Heart left ventricle (tissue), 16 donors: ENCODE data around the gene OR2Y1. TPM values are rescaled to one million over a fixed set of nuclear protein-coding genes. Genes with fewer than 3 reads are reported as not detected.

Source experiments
- ATAC-seq, 4 donors: fragments of 200-7000 bp; cut with Tn5 transposase; one replicate each; pipeline ENCODE4 v1.9.1; 2020 to 2022; ENCODE audit warnings: moderate library complexity in 4 of 4, mild to moderate bottlenecking in 3 of 4, moderate number of reproducible peaks in 1 of 4
- DNase-seq, 5 donors: peaks; one replicate each; pipeline ENCODE4 v3.0.0-alpha.2; 2020
- H3K27ac ChIP-seq, 12 donors: fragments of 200-600 bp; sonication (generic) in 4 of 12; one replicate each; pipeline versions ENCODE4 v1.5.0 to v1.8.0; 2016 to 2022; ENCODE audit warnings: mild to moderate bottlenecking in 2 of 12
- H3K27me3 ChIP-seq, 9 donors: fragments of 200-600 bp; sonication (generic) in 2 of 9; one replicate each; pipeline versions ENCODE4 v1.5.1 to v1.8.0; 2016 to 2022; ENCODE audit warnings: mild to moderate bottlenecking in 3 of 9
- H3K36me3 ChIP-seq, 9 donors: fragments of 200-600 bp; sonication (generic) in 2 of 9; one replicate each; pipeline versions ENCODE4 v1.5.0 to v1.8.0; 2018 to 2022; ENCODE audit warnings: mild to moderate bottlenecking in 2 of 9
- H3K4me1 ChIP-seq, 12 donors: fragments of 200-600 bp; sonication (generic) in 4 of 12; one replicate each; pipeline versions ENCODE4 v1.5.0 to v1.8.0; 2016 to 2022; ENCODE audit warnings: mild to moderate bottlenecking in 3 of 12
- H3K4me3 ChIP-seq, 12 donors: fragments of 200-600 bp; sonication (generic) in 4 of 12; one replicate each; pipeline versions ENCODE4 v1.5.0 to v1.8.0; 2017 to 2022; ENCODE audit warnings: mild to moderate bottlenecking in 9 of 12, moderate library complexity in 4 of 12
- H3K9me3 ChIP-seq, 12 donors: fragments of 200-600 bp; sonication (generic) in 4 of 12; one replicate each; pipeline versions ENCODE4 v1.5.0 to v1.8.0; 2016 to 2022; ENCODE audit warnings: mild to moderate bottlenecking in 1 of 12
- CTCF ChIP-seq, 12 donors: fragments of 200-600 bp; sonication (generic) in 4 of 12; IDR thresholded peaks; one replicate each; pipeline versions ENCODE4 v1.5.0 to v1.8.0; 2018 to 2022; ENCODE audit warnings: antibody characterized with exemption in 12 of 12, mild to moderate bottlenecking in 5 of 12
- POLR2A ChIP-seq, 2 donors: fragments of 450-650 bp; IDR thresholded peaks; one replicate each; pipeline ENCODE4 v1.6.1; 2017; ENCODE audit warnings: antibody characterized with exemption in 2 of 2, mild to moderate bottlenecking in 2 of 2, moderate library complexity in 2 of 2
- WGBS, 4 donors: extraction: QIAGEN DNeasy Blood & Tissue Kit in 2 of 4; methylation state at CpG; one replicate each; pipeline versions ENCODE4 v1.1.5 to v1.1.7; 2013 to 2018; 5-methylcytosine and 5-hydroxymethylcytosine counted together
- intact Hi-C, 10 donors: fragments of 100-400 bp; cut with DNase I; formaldehyde crosslinking; loops; one replicate each; pipeline versions ENCODE4 v1.11.1 to v1.14.2; 2022
- polyA plus RNA-seq, 2 donors: library from polyadenylated mRNA; stranded (reverse); fragments of 200-250 nt; gene quantifications; one replicate each; pipeline ENCODE4 v1.2.3, GENCODE V29; 2013
- total RNA-seq, 9 donors: library from RNA; depleted of rRNA in 2 of 9; stranded (reverse); fragments of >200 nt in 2 of 9; fragmentation: NEBNext Ultra II Directional in 3 of 9; extraction: Animal tissue kit (Norgen Biotek cat#: 25700) in 3 of 9; gene quantifications; one replicate each; pipeline versions ENCODE4 v1.1.0 to v1.2.4, GENCODE V29; 2016 to 2023
- donor health status: ischemic (EF 13 %, LVEDD 7.1; RV severe dilation, severe dysfunction).
- donor health status: healthy with polysubstance abuse.
- donor health status: DM: no; HTN: yes; CAD: no.
- donor health status: DM: no; HTN: no; CAD: no.
- donor health status: ischemic (EF 25% LVEDD 6.9; RV normal size, moderate dysfunction).
- donor health status: ischemic (EF 25% LVEDD 5.7; RV mildly dilated, moderate dysfunction).
- donor health status: healthy.
- donor health status: DM: yes; HTN: yes; CAD: no.
- donor health status: ischemic (EF 35%, LVEDD 5.7; RV mildly dilated, moderate dysfunction).
- donor health status: nonischemic (EF 11% LVEDD 7.7; RV severe dilation, severe dysfunction).
- donor health status: DM: yes; HTN: yes; CAD: no.
- donor health status: PGD.
- donor health status: ischemic (EF 29% LVEDD 5.4; RV normal size, mild dysfunction).
- donor health status: nonischemic (EF 23%, LVEDD 6.1; RV moderate dilation, normal function).

Gene OR2Y1
- total and polyA plus RNA-seq, 11 donors = not detected

- Histone ChIP-seq H3K36me3 (no peaks in the 10 kb centered on the region), H3K4me3 (no peak overlapping the region), H3K9me3 (no peaks in the 10 kb centered on the region), H3K4me1 (no peaks in the 10 kb centered on the region), H3K27ac (no peak overlapping the region), H3K27me3 (peaks cover 0 to 43% (median 10%) of the 10 kb centered on the region in 9 donors)
- DNase-seq (no peak), ATAC-seq (no peak)
- WGBS, 4 donors = 86 to 94% (median 90%) methylated on average over 10 of the region's 10 CpGs
- intact Hi-C loops = no loop called here
- TF ChIP-seq CTCF (IDR thresholded peaks at IDR 0.05) (no peak), POLR2A (IDR thresholded peaks at IDR 0.05) (no peak)
Observed at GRCh38 chr5:180739271-180739670, 587 bp downstream of the OR2Y1 start.

- TF ChIP-seq POLR2A (IDR thresholded peaks at IDR 0.05) = no peak
- TF ChIP-seq CTCF (IDR thresholded peaks at IDR 0.05) = no peak
- peaks cover 0 to 33% (median 9%) of the 10 kb centered on the region in 9 donors for H3K27me3 ChIP-seq
- no peak overlapping the region for H3K27ac ChIP-seq
- intact Hi-C loops = no loop called here
- H3K4me1 ChIP-seq = no peaks in the 10 kb centered on the region
- 62 to 83% (median 79%) methylated on average over 2 of the region's 2 CpGs for WGBS, 4 donors
- no peaks in the 10 kb centered on the region for H3K9me3 ChIP-seq
- DNase-seq = no peak
- no peaks in the 10 kb centered on the region for H3K36me3 ChIP-seq
- no peak overlapping the region for H3K4me3 ChIP-seq
- ATAC-seq = no peak
Observed at GRCh38 chr5:180736536-180736935, 3.3 kb downstream of the OR2Y1 start.

GRCh38 chr5:180724944-180725343, 14.9 kb downstream of the OR2Y1 start:
- no peak overlapping the region for H3K4me3 ChIP-seq
- ATAC-seq = no peak
- TF ChIP-seq CTCF (IDR thresholded peaks at IDR 0.05) = no peak
- no peak for TF ChIP-seq POLR2A (IDR thresholded peaks at IDR 0.05)
- H3K27me3 ChIP-seq = peaks cover 0 to 8% (median 0%) of the 10 kb centered on the region in 9 donors
- DNase-seq = no peak
- no peaks in the 10 kb centered on the region for H3K36me3 ChIP-seq
- H3K9me3 ChIP-seq = no peaks in the 10 kb centered on the region
- no peaks in the 10 kb centered on the region for H3K4me1 ChIP-seq
- 86 to 93% (median 90%) methylated on average over 8 of the region's 8 CpGs for WGBS, 4 donors
- H3K27ac ChIP-seq = no peak overlapping the region
- intact Hi-C loops = no loop called here

- TF ChIP-seq POLR2A (IDR thresholded peaks at IDR 0.05) = no peak
- no peak for TF ChIP-seq CTCF (IDR thresholded peaks at IDR 0.05)
- 48 to 59% (median 50%) methylated on average over 5 of the region's 5 CpGs for WGBS, 4 donors
- ATAC-seq (no peak), DNase-seq (no peak)
- Histone ChIP-seq H3K27me3 (peaks cover 0 to 8% (median 0%) of the 10 kb centered on the region in 9 donors), H3K27ac (no peak overlapping the region), H3K9me3 (no peaks in the 10 kb centered on the region), H3K4me1 (no peaks in the 10 kb centered on the region), H3K36me3 (no peaks in the 10 kb centered on the region), H3K4me3 (no peak overlapping the region)
- intact Hi-C loops = no loop called here
Observed at GRCh38 chr5:180723936-180724335, 15.9 kb downstream of the OR2Y1 start.
